Activated CD4-positive, CD25-positive, alpha-beta regulatory T cell treated with anti-CD3 and anti-CD28 coated beads, Interleukin-2, amount 50 U/mL, for 16 hours (primary cell): ENCODE results near the gene EIF4E1B.
A peak's percentile ranks its signal among the peaks of the same experiment; 100 is the strongest.

ENCODE experiments used
- DNase-seq: peaks from one replicate; pipeline ENCODE4 v3.0.0-alpha.2; 2020; ENCODE audit warnings: low read depth, low spot score

The EIF4E1B gene

GRCh38 chr5:176606032-176606431 is 24.4 kb upstream of the EIF4E1B start:
- DNase-seq = no peak

GRCh38 chr5:176606875-176607274 is 23.6 kb upstream of the EIF4E1B start:
- DNase-seq = no peak

GRCh38 chr5:176608142-176608705 is 22.3 kb upstream of the EIF4E1B start:
- DNase-seq = no peak

GRCh38 chr5:176608937-176609723 is 21.3 kb upstream of the EIF4E1B start:
- DNase-seq = no peak

GRCh38 chr5:176609724-176610434 is 20.6 kb upstream of the EIF4E1B start, which contains the start of gene GPRIN1:
Gene GPRIN1, minus strand, starts transcription at chr5:176610156. Its CDS starts 10,322 bp downstream, at chr5:176599834.
- DNase-seq = no peak

GRCh38 chr5:176610435-176610773 is 20.1 kb upstream of the EIF4E1B start:
- no peak for DNase-seq

- DNase-seq = no peak
These were observed 19.0 kb upstream of the EIF4E1B start for GRCh38 chr5:176611435-176611834.

- no peak for DNase-seq
These were observed 18.5 kb upstream of the EIF4E1B start for GRCh38 chr5:176612008-176612407.

GRCh38 chr5:176612855-176613254 is 17.6 kb upstream of the EIF4E1B start:
- no peak for DNase-seq

GRCh38 chr5:176614805-176615478 is 15.5 kb upstream of the EIF4E1B start:
- DNase-seq = no peak

- DNase-seq = no peak
These were observed 14.0 kb upstream of the EIF4E1B start for GRCh38 chr5:176616511-176616910.

- no peak for DNase-seq
These were observed 11.7 kb upstream of the EIF4E1B start for GRCh38 chr5:176618783-176619182.

- DNase-seq = peak; percentile 42
These were observed 11.3 kb upstream of the EIF4E1B start for GRCh38 chr5:176619203-176619568.

GRCh38 chr5:176619569-176620332 is 10.7 kb upstream of the EIF4E1B start:
- DNase-seq = no peak

GRCh38 chr5:176620333-176620981 is 10.0 kb upstream of the EIF4E1B start:
- no peak for DNase-seq

GRCh38 chr5:176621661-176622079 is 8.8 kb upstream of the EIF4E1B start:
- DNase-seq = no peak

- no peak for DNase-seq
These were observed 6.3 kb upstream of the EIF4E1B start for GRCh38 chr5:176624142-176624541.

- no peak for DNase-seq
These were observed 5.5 kb upstream of the EIF4E1B start for GRCh38 chr5:176624938-176625337.

- DNase-seq = no peak
These were observed 5.0 kb upstream of the EIF4E1B start for GRCh38 chr5:176625512-176625911.

- DNase-seq = no peak
These were observed 4.3 kb upstream of the EIF4E1B start for GRCh38 chr5:176625966-176626875.
